ENCODE results near the gene ETHE1.

The ETHE1 gene

DNA sequence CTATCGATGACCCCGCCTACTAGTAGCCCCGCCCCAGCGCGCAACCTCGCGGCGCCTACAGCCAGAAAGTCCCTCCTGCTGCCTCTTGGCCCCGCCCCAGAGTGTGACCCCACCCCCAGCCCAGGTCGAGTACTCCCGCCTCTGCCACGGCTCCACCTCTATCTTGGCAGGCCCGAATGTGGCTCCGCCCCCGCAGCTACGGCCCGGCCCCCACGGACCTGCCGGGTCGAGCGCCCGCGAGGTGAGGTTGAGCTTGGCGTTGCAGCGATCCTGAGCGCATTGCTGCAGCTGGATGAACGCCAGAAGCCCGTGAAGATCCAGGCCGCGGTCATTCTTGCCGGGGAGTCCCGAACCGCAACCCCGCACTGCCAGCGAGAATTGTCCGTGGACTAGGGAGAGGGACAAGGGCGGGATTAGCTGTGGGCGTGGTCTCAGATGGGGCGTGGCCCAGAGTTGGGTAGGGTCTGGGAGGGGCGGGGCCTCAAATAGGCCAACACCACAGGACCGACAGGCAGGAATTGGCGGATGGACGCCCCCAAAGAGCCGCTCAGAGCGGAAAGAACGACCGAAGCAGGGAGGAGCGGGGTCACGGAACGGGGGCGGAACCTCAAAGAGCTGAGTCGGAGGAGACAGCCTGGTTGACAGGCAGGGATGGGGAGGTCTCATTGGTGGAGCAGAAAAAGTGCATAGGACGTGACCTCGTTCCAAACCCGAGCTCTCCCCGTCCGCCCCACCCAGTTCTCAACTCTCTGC is 63.4 kb downstream of the ETHE1 start:
- DNase-seq: peak; percentile 96 to 100 (median 99)

- DNase-seq: no peak
Observed at GRCh38 chr19:43462785-43463380, 64.1 kb downstream of the ETHE1 start.

DNA sequence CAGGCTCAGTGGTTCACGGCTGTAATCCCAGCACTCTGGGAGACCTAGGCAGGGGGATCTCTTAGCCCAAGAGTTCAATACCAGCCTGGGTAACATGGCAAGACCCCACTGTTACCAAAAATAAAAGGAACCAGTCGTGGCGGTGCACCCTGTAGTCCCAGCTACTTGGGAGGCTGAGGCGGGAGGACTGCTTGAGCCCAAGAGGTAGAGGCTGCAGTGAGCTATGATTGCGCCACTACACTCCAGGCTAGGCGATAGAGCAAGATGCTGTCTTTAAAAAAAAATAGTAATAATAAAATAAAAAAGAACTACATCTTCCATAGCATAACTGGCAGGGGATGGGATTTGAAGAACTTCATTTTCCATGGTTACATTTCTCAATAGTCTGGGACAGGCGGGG is 64.6 kb downstream of the ETHE1 start:
- DNase-seq: no peak

DNA sequence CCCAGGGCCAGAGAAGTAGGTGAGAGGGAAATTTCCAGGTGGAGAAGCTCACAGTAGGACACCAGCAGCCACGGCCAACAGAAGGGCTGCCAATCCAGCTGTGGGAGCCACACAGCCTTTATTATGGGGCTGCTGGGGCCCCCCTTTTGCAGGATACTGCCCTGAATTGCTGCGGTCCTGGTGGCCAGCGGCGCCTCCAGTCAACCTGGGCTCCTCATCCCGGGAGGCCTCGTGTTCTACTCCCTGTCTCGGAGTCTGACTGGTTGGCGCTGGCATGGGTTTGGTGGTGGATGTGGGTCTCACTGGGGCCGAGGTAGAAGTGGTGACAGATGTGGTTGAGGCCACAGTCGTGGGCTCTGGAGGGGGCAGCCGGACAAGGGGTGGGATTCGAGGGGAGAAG is 65.7 kb downstream of the ETHE1 start:
- DNase-seq: no peak

DNA sequence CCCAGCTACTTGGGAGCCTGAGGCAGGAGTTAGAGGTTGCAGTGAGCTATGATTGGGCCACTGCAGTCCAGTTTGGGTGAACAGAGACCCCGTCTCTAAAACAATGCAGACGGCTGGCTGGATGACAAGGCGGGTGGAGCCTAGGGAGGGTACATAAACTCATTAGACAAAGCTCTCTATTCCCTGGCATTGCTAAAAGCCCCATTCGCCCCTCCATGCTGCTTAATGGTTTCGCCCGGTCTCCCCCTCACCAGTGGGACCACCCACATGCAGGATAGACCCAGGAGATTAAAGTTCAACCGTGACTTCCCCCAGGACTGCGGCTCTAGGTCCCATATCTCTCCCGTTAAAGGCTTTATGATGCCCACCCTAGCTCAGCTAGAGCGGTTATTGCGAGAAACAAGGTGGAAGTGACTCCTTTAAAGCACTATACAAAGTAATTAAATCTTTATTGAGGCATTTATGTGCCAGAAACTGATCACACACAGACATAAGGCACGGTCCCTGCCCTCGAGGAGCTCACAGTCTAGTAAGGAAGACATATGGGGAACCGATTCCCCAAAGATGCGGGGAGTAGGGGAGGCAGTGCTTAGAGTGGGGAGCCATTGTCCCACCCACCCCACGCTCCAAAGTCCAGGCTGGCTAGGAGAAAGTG is 66.5 kb downstream of the ETHE1 start:
- no peak for DNase-seq

DNA sequence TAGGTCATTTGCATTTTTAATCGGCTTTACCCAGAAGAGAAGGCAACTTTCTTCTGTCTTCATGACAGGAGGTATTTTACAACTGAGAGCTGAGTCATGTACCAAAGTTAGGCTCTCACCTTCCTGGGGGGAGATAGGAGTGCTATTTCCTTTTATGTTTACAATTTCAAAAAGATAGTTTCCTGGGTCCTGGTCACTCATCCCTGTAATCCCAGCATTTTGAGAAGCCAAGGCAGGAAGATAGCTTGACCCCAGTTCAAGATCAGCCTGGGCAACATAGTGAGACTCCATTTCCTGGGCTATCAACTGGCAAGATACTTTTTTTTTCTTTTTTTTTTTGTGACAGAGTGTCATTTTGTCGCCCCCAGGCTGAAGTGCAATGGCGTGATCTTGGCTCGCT is 69.2 kb downstream of the ETHE1 start:
- no peak for DNase-seq

Data from T-helper 2 cell (primary cell).